Stimulated activated CD4-positive, alpha-beta T cell treated with anti-CD3 and anti-CD28 coated beads, Interleukin-12 subunit alpha, Interleukin-12 subunit beta, amount 100 ng/mL, for 4 hours (primary cell): ENCODE data around the gene HCAR3.
"Not testable (repeated sequence)": the region's sequence is repeated elsewhere in the genome, so short reads cannot be mapped to it uniquely, and the experiment has no call there.

ENCODE experiments used
- DNase-seq: peaks from one replicate; pipeline ENCODE4 v3.0.0-alpha.2; 2020

The HCAR3 gene

GRCh38 chr12:122721057-122721545 is 4.5 kb upstream of the HCAR3 start:
- DNase-seq, result no peak

GRCh38 chr12:122715211-122715610 is 1.4 kb downstream of the HCAR3 start:
- DNase-seq, result not testable (repeated sequence)

- not testable (repeated sequence) for DNase-seq
These were observed 3.0 kb downstream of the HCAR3 start for GRCh38 chr12:122713491-122714188.

- not testable (repeated sequence) for DNase-seq
These were observed 5.3 kb downstream of the HCAR3 start for GRCh38 chr12:122711266-122711665.

GRCh38 chr12:122710341-122710740 is 6.3 kb downstream of the HCAR3 start:
- DNase-seq, result not testable (repeated sequence)

GRCh38 chr12:122709287-122709686 is 7.3 kb downstream of the HCAR3 start:
- not testable (repeated sequence) for DNase-seq

GRCh38 chr12:122703841-122704240 is 12.8 kb downstream of the HCAR3 start:
- not testable (repeated sequence) for DNase-seq

GRCh38 chr12:122702890-122703611 is 13.6 kb downstream of the HCAR3 start, which contains the start of gene HCAR2:
Gene HCAR2, minus strand, starts transcription at chr12:122703357. Its CDS starts 74 bp downstream, at chr12:122703283.
- DNase-seq, result not testable (repeated sequence)

- DNase-seq, result not testable (repeated sequence)
These were observed 15.1 kb downstream of the HCAR3 start for GRCh38 chr12:122701481-122701880.

GRCh38 chr12:122700038-122700710 is 16.4 kb downstream of the HCAR3 start:
- not testable (repeated sequence) for DNase-seq

GRCh38 chr12:122696922-122697321 is 19.7 kb downstream of the HCAR3 start:
- not testable (repeated sequence) for DNase-seq

- no peak for DNase-seq
These were observed 25.0 kb downstream of the HCAR3 start for GRCh38 chr12:122691566-122691965.

- no peak for DNase-seq
These were observed 28.3 kb downstream of the HCAR3 start for GRCh38 chr12:122688291-122688690.

GRCh38 chr12:122687086-122687485 is 29.5 kb downstream of the HCAR3 start:
- no peak for DNase-seq

- no peak for DNase-seq
These were observed 30.1 kb downstream of the HCAR3 start for GRCh38 chr12:122686538-122686937.

- no peak for DNase-seq
These were observed 32.3 kb downstream of the HCAR3 start for GRCh38 chr12:122684297-122684813.

- DNase-seq, result no peak
These were observed 34.8 kb downstream of the HCAR3 start for GRCh38 chr12:122681814-122682213.

- not testable (repeated sequence) for DNase-seq
These were observed 35.6 kb downstream of the HCAR3 start for GRCh38 chr12:122680989-122681388.

- not testable (repeated sequence) for DNase-seq
These were observed 39.8 kb downstream of the HCAR3 start for GRCh38 chr12:122676781-122677180.

GRCh38 chr12:122676015-122676414 is 40.6 kb downstream of the HCAR3 start:
- not testable (repeated sequence) for DNase-seq

- DNase-seq, result no peak
These were observed 44.1 kb downstream of the HCAR3 start for GRCh38 chr12:122672515-122672914.

- no peak for DNase-seq
These were observed 47.1 kb downstream of the HCAR3 start for GRCh38 chr12:122669397-122670070.
